Activated CD8-positive, alpha-beta memory T cell treated with anti-CD3 and anti-CD28 coated beads, Interleukin-2, amount 10 ng/mL, durations not matched to agents 7 days and 5 days (primary cell): ENCODE results near the gene TNFSF13. TPM values are rescaled to one million over a fixed set of nuclear protein-coding genes. Genes with fewer than 3 reads are reported as not detected.
A peak's percentile ranks its signal among the peaks of the same experiment; 100 is the strongest.

Source experiments
- ATAC-seq: fragments of 150-1000 bp; cut with Tn5 transposase; one replicate; pipeline ENCODE4 v1.10.0; 2021; ENCODE audit warnings: moderate library complexity
- CTCF ChIA-PET: fragments of 350-600 bp; sonication (Branson Sonifier 250); formaldehyde crosslinking; loops from one replicate; lab custom pipeline; 2021; ENCODE audit warnings: antibody characterized with exemption; lab: Charles Lee
- DNase-seq: peaks from one replicate; pipeline ENCODE4 v3.0.0-alpha.2; 2020
- H3K27ac Mint-ChIP-seq: one replicate; pipeline ENCODE4 v1.8.0; 2021; ENCODE audit warnings: mild to moderate bottlenecking, mixed read lengths
- H3K27me3 Mint-ChIP-seq: one replicate; pipeline ENCODE4 v1.8.0; 2021; ENCODE audit warnings: mixed read lengths
- H3K36me3 Mint-ChIP-seq: one replicate; pipeline ENCODE4 v1.8.0; 2021; ENCODE audit warnings: mild to moderate bottlenecking, mixed read lengths
- H3K4me1 Mint-ChIP-seq: one replicate; pipeline ENCODE4 v1.8.0; 2021; ENCODE audit warnings: mixed read lengths
- H3K4me3 Mint-ChIP-seq: one replicate; pipeline ENCODE4 v1.8.0; 2021; ENCODE audit warnings: mild to moderate bottlenecking, moderate library complexity, mixed read lengths
- H3K9me3 Mint-ChIP-seq: one replicate; pipeline ENCODE4 v1.8.0; 2022; ENCODE audit warnings: low read depth, mixed read lengths
- total RNA-seq, 2 experiments: library from RNA; stranded (reverse); gene quantifications; one replicate each; pipeline ENCODE4 v1.2.3, GENCODE V29; 2021

Gene TNFSF13
- total RNA-seq, 2 experiments from 2014 or later = 2.2 to 2.5 TPM

- ATAC-seq = no peak
- Mint-ChIP-seq H3K9me3 (no peaks in the 10 kb centered on the region), H3K36me3 (peaks cover 52% of the 10 kb centered on the region), H3K4me3 (peak overlapping the region; percentile 27), H3K4me1 (peaks cover 83% of the 10 kb centered on the region), H3K27ac (peak overlapping the region; percentile 92), H3K27me3 (no peaks in the 10 kb centered on the region)
- CTCF ChIA-PET = interaction anchor here (0.9 to 1.4 kb wide), 4 partner anchors 8 to 107 kb away, joined by 3 to 9 read pairs (median 4); partner anchors contain the start of genes SENP3 and TP53
- DNase-seq = no peak
These were observed 22.3 kb downstream of the TNFSF13 start for GRCh38 chr17:7580604-7581575.

- Mint-ChIP-seq H3K27me3 (no peaks in the 10 kb centered on the region), H3K4me3 (peak overlapping the region; percentile 84), H3K9me3 (no peaks in the 10 kb centered on the region), H3K36me3 (peaks cover 40% of the 10 kb centered on the region), H3K4me1 (peaks cover 70% of the 10 kb centered on the region), H3K27ac (peak overlapping the region; percentile 99)
- CTCF ChIA-PET = interaction anchor here (1.0 to 9.7 kb wide), 4 partner anchors 7 to 104 kb away, joined by 3 to 81 read pairs (median 22); partner anchors contain the start of genes SENP3, TP53 and WRAP53
- DNase-seq (no peak), ATAC-seq (no peak)
These were observed 24.1 kb downstream of the TNFSF13 start for GRCh38 chr17:7582396-7583252.

GRCh38 chr17:7583253-7584109, 24.9 kb downstream of the TNFSF13 start, which contains the start of gene MPDU1:
Gene MPDU1 (plus strand): TSS chr17:7583852. CDS start chr17:7583863, 11 bp downstream.
- peaks cover 62% of the 10 kb centered on the region for H3K4me1 Mint-ChIP-seq
- DNase-seq (peak; percentile 97), ATAC-seq (peak; percentile 81)
- peak within 1 kb of the TSS; percentile 84 for H3K4me3 Mint-ChIP-seq
- H3K36me3 Mint-ChIP-seq = peaks cover 33% of the 10 kb centered on the region
- CTCF ChIA-PET = interaction anchor here (0.8 to 9.7 kb wide), 12 partner anchors 8 to 147 kb away, joined by 3 to 81 read pairs (median 4); partner anchors contain the start of genes ATP1B2, FXR2, SENP3 and TP53
- H3K27me3 Mint-ChIP-seq = no peaks in the 10 kb centered on the region
- H3K9me3 Mint-ChIP-seq = no peaks in the 10 kb centered on the region
- H3K27ac Mint-ChIP-seq = peak within 1 kb of the TSS; percentile 99

- DNase-seq = no peak
- Mint-ChIP-seq H3K9me3 (no peaks in the 10 kb centered on the region), H3K27ac (no peak overlapping the region), H3K36me3 (peaks cover 24% of the 10 kb centered on the region), H3K4me3 (no peak overlapping the region), H3K4me1 (peaks cover 31% of the 10 kb centered on the region), H3K27me3 (no peaks in the 10 kb centered on the region)
- CTCF ChIA-PET = interaction anchor here (1.0 to 9.7 kb wide), 3 partner anchors 26 to 100 kb away, joined by 3 to 81 read pairs (median 6); partner anchors contain the start of genes FXR2, TP53 and WRAP53
- ATAC-seq = no peak
These were observed 28.3 kb downstream of the TNFSF13 start for GRCh38 chr17:7586673-7587419.

- CTCF ChIA-PET = interaction anchor here (1.7 to 9.7 kb wide), 2 partner anchors 27 to 99 kb away, joined by 6 to 81 read pairs; partner anchors contain the start of genes TP53 and WRAP53
- Mint-ChIP-seq H3K9me3 (no peaks in the 10 kb centered on the region), H3K27me3 (no peaks in the 10 kb centered on the region), H3K4me3 (no peak overlapping the region), H3K27ac (no peak overlapping the region), H3K4me1 (peaks cover 24% of the 10 kb centered on the region), H3K36me3 (peaks cover 24% of the 10 kb centered on the region)
- DNase-seq = no peak
- no peak for ATAC-seq
These were observed 29.0 kb downstream of the TNFSF13 start for GRCh38 chr17:7587420-7588151.

- Mint-ChIP-seq H3K27me3 (no peaks in the 10 kb centered on the region), H3K9me3 (no peaks in the 10 kb centered on the region), H3K36me3 (peaks cover 32% of the 10 kb centered on the region), H3K4me1 (peaks cover 18% of the 10 kb centered on the region), H3K27ac (no peak overlapping the region), H3K4me3 (no peak overlapping the region)
- no peak for DNase-seq
- no peak for ATAC-seq
- CTCF ChIA-PET = interaction anchor here (0.5 to 9.7 kb wide), 32 partner anchors 8 to 306 kb away, joined by 3 to 81 read pairs (median 4); partner anchors contain the start of genes ATP1B2, CD68, FXR2 and POLR2A
These were observed 30.1 kb downstream of the TNFSF13 start for GRCh38 chr17:7588553-7589203.

GRCh38 chr17:7589204-7589868, 30.8 kb downstream of the TNFSF13 start:
- H3K27me3 Mint-ChIP-seq = no peaks in the 10 kb centered on the region

GRCh38 chr17:7589891-7590691, 31.5 kb downstream of the TNFSF13 start, which contains the start of gene SOX15:
Gene SOX15 (minus strand): TSS chr17:7590094. CDS start chr17:7589676, 418 bp downstream.
- peak within 1 kb of the TSS; percentile 56 for H3K27ac Mint-ChIP-seq
- H3K4me3 Mint-ChIP-seq = no peak within 1 kb of the TSS
- peaks cover 37% of the 10 kb centered on the region for H3K36me3 Mint-ChIP-seq
- ATAC-seq (no peak), DNase-seq (no peak)
- H3K9me3 Mint-ChIP-seq = no peaks in the 10 kb centered on the region
- H3K4me1 Mint-ChIP-seq = peaks cover 11% of the 10 kb centered on the region
- CTCF ChIA-PET = interaction anchor here (0.6 to 9.7 kb wide), 36 partner anchors 9 to 308 kb away, joined by 3 to 81 read pairs (median 4); partner anchors contain the start of genes ATP1B2, CD68, FXR2 and POLR2A
- no peaks in the 10 kb centered on the region for H3K27me3 Mint-ChIP-seq

More at GRCh38 chr17:7589204-7589868, 30.8 kb downstream of the TNFSF13 start:
- ATAC-seq (peak; percentile 77), DNase-seq (peak; percentile 73)
- no peak overlapping the region for H3K27ac Mint-ChIP-seq
- no peaks in the 10 kb centered on the region for H3K9me3 Mint-ChIP-seq
- H3K36me3 Mint-ChIP-seq = peaks cover 37% of the 10 kb centered on the region
- no peak overlapping the region for H3K4me3 Mint-ChIP-seq
- CTCF ChIA-PET = interaction anchor here (0.5 to 9.7 kb wide), 40 partner anchors 9 to 307 kb away, joined by 3 to 81 read pairs (median 4); partner anchors contain the start of genes ATP1B2, CD68, FXR2 and POLR2A
- H3K4me1 Mint-ChIP-seq = peaks cover 17% of the 10 kb centered on the region

- peak overlapping the region; percentile 56 for H3K27ac Mint-ChIP-seq
- H3K4me1 Mint-ChIP-seq = peaks cover 6% of the 10 kb centered on the region
- ATAC-seq (no peak), DNase-seq (no peak)
- CTCF ChIA-PET = interaction anchor here (2.0 to 9.7 kb wide), 3 partner anchors 23 to 96 kb away, joined by 14 to 81 read pairs (median 20); partner anchors contain the start of genes FXR2, SENP3, TP53 and WRAP53
- peaks cover 41% of the 10 kb centered on the region for H3K36me3 Mint-ChIP-seq
- no peaks in the 10 kb centered on the region for H3K27me3 Mint-ChIP-seq
- H3K4me3 Mint-ChIP-seq = no peak overlapping the region
- H3K9me3 Mint-ChIP-seq = no peaks in the 10 kb centered on the region
These were observed 32.2 kb downstream of the TNFSF13 start for GRCh38 chr17:7590743-7591142.
